HG03025 (cell line): ENCODE results near the gene C19orf12.
A peak's percentile ranks its signal among the peaks of the same experiment; 100 is the strongest.

ENCODE experiments used
- ATAC-seq: cut with Tn5 transposase; IDR thresholded peaks from one replicate; pipeline ENCODE4 v1.9.1; 2021; ENCODE audit warnings: mild to moderate bottlenecking, moderate library complexity; ENCODE audit not compliant: unreplicated experiment, low FRiP score

C19orf12 gene

GRCh38 chr19:29714953-29715700 is at the start of gene C19orf12:
Gene C19orf12, minus strand, starts transcription at chr19:29715261. Its CDS starts 6,848 bp downstream, at chr19:29708413.
- ATAC-seq, result peak; percentile 64

- no peak for ATAC-seq
These were observed 49.3 kb upstream of the C19orf12 start for GRCh38 chr19:29764361-29764760.

GRCh38 chr19:29763196-29763595 is 48.1 kb upstream of the C19orf12 start:
- ATAC-seq, result no peak

- ATAC-seq, result no peak
These were observed 46.6 kb upstream of the C19orf12 start for GRCh38 chr19:29761575-29762232.

- ATAC-seq, result no peak
These were observed 45.9 kb upstream of the C19orf12 start for GRCh38 chr19:29760752-29761502.

- no peak for ATAC-seq
These were observed 44.3 kb upstream of the C19orf12 start for GRCh38 chr19:29759359-29759758.

- ATAC-seq, result no peak
These were observed 43.8 kb upstream of the C19orf12 start for GRCh38 chr19:29758863-29759262.

GRCh38 chr19:29757551-29757950 is 42.5 kb upstream of the C19orf12 start:
- no peak for ATAC-seq

GRCh38 chr19:29753934-29754305 is 38.9 kb upstream of the C19orf12 start:
- no peak for ATAC-seq

GRCh38 chr19:29753190-29753933 is 38.3 kb upstream of the C19orf12 start:
- no peak for ATAC-seq

- ATAC-seq, result no peak
These were observed 37.5 kb upstream of the C19orf12 start for GRCh38 chr19:29752450-29753025.

- no peak for ATAC-seq
These were observed 36.9 kb upstream of the C19orf12 start for GRCh38 chr19:29751932-29752331.

- ATAC-seq, result no peak
These were observed 34.9 kb upstream of the C19orf12 start for GRCh38 chr19:29750001-29750400.

- ATAC-seq, result no peak
These were observed 34.2 kb upstream of the C19orf12 start for GRCh38 chr19:29748996-29749849.

GRCh38 chr19:29745253-29745652 is 30.2 kb upstream of the C19orf12 start:
- ATAC-seq, result no peak

GRCh38 chr19:29743681-29744080 is 28.6 kb upstream of the C19orf12 start:
- no peak for ATAC-seq

- no peak for ATAC-seq
These were observed 26.7 kb upstream of the C19orf12 start for GRCh38 chr19:29741776-29742175.

GRCh38 chr19:29741226-29741625 is 26.2 kb upstream of the C19orf12 start:
- ATAC-seq, result no peak

GRCh38 chr19:29737461-29738000 is 22.5 kb upstream of the C19orf12 start:
- no peak for ATAC-seq
